RWPE2 (cell line): ENCODE results near the gene FBXO36.

ENCODE experiments used
- ATAC-seq: fragments of 200-7000 bp; cut with Tn5 transposase; 3 replicates; pipeline ENCODE4 v1.9.1; 2021; ENCODE audit warnings: low read depth
- DNase-seq: peaks from one replicate; pipeline ENCODE4 v3.0.0-alpha.2; 2020; ENCODE audit warnings: low spot score
- H3K27ac ChIP-seq: fragments of 450-650 bp; 2 replicates; pipeline ENCODE4 v1.5.1; 2017; ENCODE audit warnings: mild to moderate bottlenecking; ENCODE audit not compliant: poor library complexity, severe bottlenecking
- H3K27me3 ChIP-seq: fragments of 250-450 bp; sonication (Bioruptor Pico); 2 replicates; pipeline ENCODE4 v1.5.1; 2021; ENCODE audit warnings: mild to moderate bottlenecking, moderate library complexity; ENCODE audit not compliant: insufficient read depth, poor library complexity, severe bottlenecking
- H3K36me3 ChIP-seq: fragments of 250-450 bp; sonication (Bioruptor Pico); 2 replicates; pipeline ENCODE4 v1.5.1; 2020; ENCODE audit warnings: low read depth, mild to moderate bottlenecking, moderate library complexity
- H3K4me1 ChIP-seq: fragments of 250-450 bp; sonication (Bioruptor Pico); 2 replicates; pipeline ENCODE4 v1.5.1; 2021; ENCODE audit warnings: mild to moderate bottlenecking, moderate library complexity; ENCODE audit not compliant: insufficient read depth, poor library complexity, severe bottlenecking
- H3K4me3 ChIP-seq: fragments of 250-450 bp; sonication (Bioruptor Pico); 2 replicates; pipeline ENCODE4 v1.5.1; 2021; ENCODE audit warnings: mild to moderate bottlenecking, moderate library complexity; ENCODE audit not compliant: severe bottlenecking
- H3K9me3 ChIP-seq: fragments of 250-450 bp; sonication (Bioruptor Pico); 2 replicates; pipeline ENCODE4 v1.5.1; 2021; ENCODE audit warnings: mild to moderate bottlenecking, moderate library complexity; ENCODE audit not compliant: severe bottlenecking
- CTCF ChIP-seq: fragments of 450-650 bp; IDR thresholded peaks from one replicate; pipeline ENCODE4 v1.5.1; 2017; ENCODE audit warnings: mild to moderate bottlenecking, moderate library complexity; ENCODE audit not compliant: poor library complexity, severe bottlenecking

The FBXO36 gene

GRCh38 chr2:229922449-229923386 is at the start of gene FBXO36:
Gene FBXO36, plus strand, starts transcription at chr2:229922503. Its CDS starts 11 bp downstream, at chr2:229922514.
- Histone ChIP-seq H3K36me3 (peaks cover 14% of the 10 kb centered on the region), H3K4me3 (peak within 1 kb of the TSS; percentile 90), H3K27me3 (no peaks in the 10 kb centered on the region), H3K9me3 (no peaks in the 10 kb centered on the region), H3K4me1 (peaks cover 7% of the 10 kb centered on the region), H3K27ac (peak within 1 kb of the TSS; percentile 83)
- peak; percentile 88 for DNase-seq
- no peak for TF ChIP-seq CTCF
- peak; percentile 55 for ATAC-seq

- DNase-seq, result no peak
- no peak overlapping the region for H3K27ac ChIP-seq
- no peak for ATAC-seq
Measured at GRCh38 chr2:229873123-229873581, 49.2 kb upstream of the FBXO36 start.

GRCh38 chr2:229874647-229875046 is 47.7 kb upstream of the FBXO36 start:
- Histone ChIP-seq H3K4me3 (no peak overlapping the region), H3K4me1 (no peaks in the 10 kb centered on the region), H3K9me3 (no peaks in the 10 kb centered on the region), H3K27ac (no peak overlapping the region), H3K27me3 (no peaks in the 10 kb centered on the region), H3K36me3 (peaks cover 72% of the 10 kb centered on the region)
- ATAC-seq, result no peak
- no peak for TF ChIP-seq CTCF
- DNase-seq, result no peak

More at GRCh38 chr2:229873123-229873581, 49.2 kb upstream of the FBXO36 start:
- H3K4me3 ChIP-seq, result no peak overlapping the region
- H3K36me3 ChIP-seq, result peaks cover 64% of the 10 kb centered on the region
- no peaks in the 10 kb centered on the region for H3K4me1 ChIP-seq
- TF ChIP-seq CTCF, result no peak
- no peaks in the 10 kb centered on the region for H3K27me3 ChIP-seq
- no peaks in the 10 kb centered on the region for H3K9me3 ChIP-seq

GRCh38 chr2:229875549-229875948 is 46.8 kb upstream of the FBXO36 start:
- ATAC-seq, result no peak
- Histone ChIP-seq H3K4me3 (no peak overlapping the region), H3K36me3 (peaks cover 72% of the 10 kb centered on the region), H3K27me3 (no peaks in the 10 kb centered on the region), H3K27ac (no peak overlapping the region), H3K9me3 (no peaks in the 10 kb centered on the region), H3K4me1 (no peaks in the 10 kb centered on the region)
- no peak for TF ChIP-seq CTCF
- no peak for DNase-seq
